GM19463 (cell line): ENCODE data around the gene OR1G1.
"Not testable (repeated sequence)": the region's sequence is repeated elsewhere in the genome, so short reads cannot be mapped to it uniquely, and the experiment has no call there.

Source experiments
- ATAC-seq: cut with Tn5 transposase; IDR thresholded peaks from one replicate; pipeline ENCODE4 v1.9.1; 2021; ENCODE audit warnings: mild to moderate bottlenecking, moderate library complexity; ENCODE audit not compliant: unreplicated experiment

The OR1G1 gene

GRCh38 chr17:3127451-3127850 is at the start of gene OR1G1:
OR1G1 (minus strand) TSS chr17:3127551; CDS start chr17:3127551, 0 bp downstream.
- ATAC-seq, result no peak

DNA sequence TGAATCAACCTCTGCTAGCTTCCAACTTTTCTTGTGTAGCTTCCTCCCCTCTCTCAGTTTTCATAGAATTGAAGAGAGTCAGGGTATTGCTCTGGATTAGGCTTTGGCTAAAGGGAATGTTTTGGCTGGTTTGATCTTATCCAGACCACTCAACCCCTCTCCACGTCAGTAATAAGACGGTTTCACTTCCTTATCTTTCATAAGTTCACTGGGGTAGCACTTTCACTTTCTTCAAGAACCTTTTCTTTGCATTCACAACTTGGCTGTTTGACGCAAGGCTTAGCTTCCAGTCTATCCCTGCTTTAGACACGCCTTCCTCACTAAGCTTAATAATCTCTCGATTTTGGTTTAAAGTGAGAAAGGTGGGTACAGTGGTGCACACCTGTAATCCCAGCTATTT is 40.2 kb upstream of the OR1G1 start:
- no peak for ATAC-seq

GRCh38 chr17:3157218-3157617 is 29.9 kb upstream of the OR1G1 start:
- ATAC-seq, result no peak

DNA sequence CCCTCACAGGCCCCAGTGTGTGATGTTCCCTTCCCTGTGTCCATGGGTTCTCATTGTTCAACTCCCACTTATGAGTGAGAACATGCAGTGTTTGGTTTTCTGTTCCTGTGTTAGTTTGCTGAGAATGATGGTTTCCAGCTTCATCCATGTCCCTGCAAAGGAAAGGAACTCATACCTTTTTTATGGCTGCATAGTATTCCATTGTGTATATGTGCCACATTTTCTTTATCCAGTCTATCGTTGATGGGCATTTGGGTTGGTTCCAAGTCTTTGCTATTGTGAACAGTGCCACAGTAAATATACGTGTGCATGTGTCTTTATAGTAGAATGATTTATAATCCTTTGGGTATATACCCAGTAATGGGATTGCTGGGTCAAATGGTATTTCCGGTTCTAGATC is 10.1 kb upstream of the OR1G1 start:
- not testable (repeated sequence) for ATAC-seq

DNA sequence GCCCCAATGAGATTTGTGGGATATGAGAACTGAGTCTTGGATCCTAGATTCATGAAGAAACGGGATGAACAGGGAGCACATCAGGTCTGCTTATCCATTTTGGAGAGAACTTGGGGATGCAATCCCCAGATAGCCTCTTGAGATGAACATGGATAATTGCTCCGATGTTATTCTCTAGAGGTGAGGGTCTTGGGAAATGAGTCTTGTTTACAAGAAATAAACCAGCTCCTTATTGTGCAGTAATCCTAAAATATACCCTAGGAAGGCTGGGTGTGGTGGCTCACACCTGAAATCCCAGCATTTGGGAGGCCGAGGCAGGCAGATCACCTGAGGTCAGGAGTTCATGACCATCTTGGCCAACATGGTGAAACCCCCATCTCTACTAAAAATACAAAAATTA is 23.0 kb downstream of the OR1G1 start, which contains the start of gene OR1D2:
Gene OR1D2, minus strand, starts transcription at position 101 of the 400 bp plus-strand sequence. CDS start 11,426 bp downstream, outside the sequence.
- no peak for ATAC-seq
